ENCODE data around the gene FADS2. TPM values are rescaled to one million over a fixed set of nuclear protein-coding genes. Genes with fewer than 3 reads are reported as not detected.

Gene FADS2
- total and polyA plus RNA-seq, 2 experiments from 2014 or later, result 124 to 392 TPM

DNA sequence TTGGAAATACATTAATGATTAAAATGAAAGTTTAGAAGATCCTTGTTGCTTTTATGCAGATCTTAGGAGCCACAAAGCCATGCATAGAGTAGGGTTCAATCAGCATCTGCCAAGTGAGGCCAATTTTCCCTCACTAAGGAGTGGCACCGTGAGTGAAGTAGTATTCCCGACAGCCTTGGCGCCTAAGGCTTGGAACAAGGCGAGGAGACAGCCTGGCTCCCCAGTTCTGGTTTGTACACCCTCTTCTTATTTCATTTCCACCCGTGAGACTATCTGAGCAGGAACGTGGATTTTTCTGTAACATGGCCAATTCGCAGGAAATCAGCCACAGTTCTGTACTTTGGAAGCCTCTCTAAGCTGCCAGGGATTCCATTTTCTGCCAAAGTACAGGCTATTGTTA, 22.6 kb downstream of the FADS2 start (continued):
- TF ChIP-seq ZNF331 (CRISPR knock-in tag; IDR thresholded peaks at IDR 0.05; ENCODE audit: low read depth) (no peak), POLR2AphosphoS5 (IDR thresholded peaks at IDR 0.05; ENCODE audit: low read depth) (no peak), NANOG (IDR thresholded peaks at IDR 0.05; ENCODE audit: borderline replicate concordance) (no peak), REST (IDR thresholded peaks at IDR 0.05; ENCODE audit: unreplicated experiment) (no peak), CREB1 (CRISPR knock-in tag; IDR thresholded peaks at IDR 0.05; ENCODE audit: low read depth) (no peak)
- TF ChIP-seq, protein P1, sequence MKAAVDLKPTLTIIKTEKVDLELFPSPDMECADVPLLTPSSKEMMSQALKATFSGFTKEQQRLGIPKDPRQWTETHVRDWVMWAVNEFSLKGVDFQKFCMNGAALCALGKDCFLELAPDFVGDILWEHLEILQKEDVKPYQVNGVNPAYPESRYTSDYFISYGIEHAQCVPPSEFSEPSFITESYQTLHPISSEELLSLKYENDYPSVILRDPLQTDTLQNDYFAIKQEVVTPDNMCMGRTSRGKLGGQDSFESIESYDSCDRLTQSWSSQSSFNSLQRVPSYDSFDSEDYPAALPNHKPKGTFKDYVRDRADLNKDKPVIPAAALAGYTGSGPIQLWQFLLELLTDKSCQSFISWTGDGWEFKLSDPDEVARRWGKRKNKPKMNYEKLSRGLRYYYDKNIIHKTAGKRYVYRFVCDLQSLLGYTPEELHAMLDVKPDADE (IDR thresholded peaks at IDR 0.05), result no peak

GRCh38 chr11:61851113-61851899, 23.2 kb downstream of the FADS2 start:
- Mint-ChIP-seq H3K36me3 (ENCODE audit: low read depth) (peaks cover 87% of the 10 kb centered on the region), H3K4me3 (no peak overlapping the region), H3K27me3 (ENCODE audit: insufficient read depth, low read depth, poor library complexity) (peaks cover 8% of the 10 kb centered on the region), H3K4me1 (no peaks in the 10 kb centered on the region), H3K9me3 (no peaks in the 10 kb centered on the region), H3K27ac (no peak overlapping the region)
- peak overlapping the region; percentile 69; the same call in 1 of the 2 replicates for H3K27ac ChIP-seq (ENCODE audit: low read depth)
- H3K4me2 ChIP-seq, result no peak overlapping the region
- H3K27me3 ChIP-seq (ENCODE audit: insufficient read depth), result no peaks in the 10 kb centered on the region
- H4K20me1 ChIP-seq (replicated peaks; ENCODE audit: insufficient read depth), result peaks cover 15% of the 10 kb centered on the region
- ATAC-seq, result no peak
- peaks cover 59% of the 10 kb centered on the region for H3K36me3 ChIP-seq (ENCODE audit: insufficient read depth)
- no peaks in the 10 kb centered on the region for H3K4me1 ChIP-seq (ENCODE audit: insufficient read depth)
- H3F3A ChIP-seq (replicated peaks; ENCODE audit: low read depth), result peaks cover 20% of the 10 kb centered on the region; the same call in 1 of the 2 replicates
- no peaks in the 10 kb centered on the region for H3K9me2 ChIP-seq (ENCODE audit: insufficient read depth)
- no peak for DNase-seq (ENCODE audit: low spot score)
- peaks cover 12% of the 10 kb centered on the region for H3K79me2 ChIP-seq (replicated peaks; ENCODE audit: insufficient read depth)
- no peak overlapping the region for H3K4me3 ChIP-seq
- no peak overlapping the region for H2AFZ ChIP-seq
- TF ChIP-seq STAT1 (IDR thresholded peaks at IDR 0.05; ENCODE audit: unreplicated experiment), result no peak
- TF ChIP-seq POLR2AphosphoS5 (IDR thresholded peaks at IDR 0.05; ENCODE audit: low read depth), result no peak
- TF ChIP-seq, protein P2, sequence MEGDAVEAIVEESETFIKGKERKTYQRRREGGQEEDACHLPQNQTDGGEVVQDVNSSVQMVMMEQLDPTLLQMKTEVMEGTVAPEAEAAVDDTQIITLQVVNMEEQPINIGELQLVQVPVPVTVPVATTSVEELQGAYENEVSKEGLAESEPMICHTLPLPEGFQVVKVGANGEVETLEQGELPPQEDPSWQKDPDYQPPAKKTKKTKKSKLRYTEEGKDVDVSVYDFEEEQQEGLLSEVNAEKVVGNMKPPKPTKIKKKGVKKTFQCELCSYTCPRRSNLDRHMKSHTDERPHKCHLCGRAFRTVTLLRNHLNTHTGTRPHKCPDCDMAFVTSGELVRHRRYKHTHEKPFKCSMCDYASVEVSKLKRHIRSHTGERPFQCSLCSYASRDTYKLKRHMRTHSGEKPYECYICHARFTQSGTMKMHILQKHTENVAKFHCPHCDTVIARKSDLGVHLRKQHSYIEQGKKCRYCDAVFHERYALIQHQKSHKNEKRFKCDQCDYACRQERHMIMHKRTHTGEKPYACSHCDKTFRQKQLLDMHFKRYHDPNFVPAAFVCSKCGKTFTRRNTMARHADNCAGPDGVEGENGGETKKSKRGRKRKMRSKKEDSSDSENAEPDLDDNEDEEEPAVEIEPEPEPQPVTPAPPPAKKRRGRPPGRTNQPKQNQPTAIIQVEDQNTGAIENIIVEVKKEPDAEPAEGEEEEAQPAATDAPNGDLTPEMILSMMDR (conservative IDR thresholded peaks at IDR 0.05; ENCODE audit: low read depth in 2 of 2), result no peak
- no peak for TF ChIP-seq JUNB (IDR thresholded peaks at IDR 0.05; ENCODE audit: unreplicated experiment)
- TF ChIP-seq EZH2phosphoT487 (IDR thresholded peaks at IDR 0.05; ENCODE audit: unreplicated experiment), result no peak
- TF ChIP-seq NANOG (IDR thresholded peaks at IDR 0.05; ENCODE audit: borderline replicate concordance), result no peak
- TF ChIP-seq ZNF462 (CRISPR knock-in tag; IDR thresholded peaks at IDR 0.05), result no peak
- TF ChIP-seq EZH2 (IDR thresholded peaks at IDR 0.05; ENCODE audit: low read depth, unreplicated experiment), result no peak
